Neutrophil (primary cell): Measurements from ENCODE around the gene AHCYL1.
A peak's percentile ranks its signal among the peaks of the same experiment; 100 is the strongest.

ENCODE experiments used
- H3K27ac ChIP-seq: fragments of 200-600 bp; sonication (generic); 2 replicates; pipeline ENCODE4 v1.5.1; 2016; ENCODE audit warnings: mild to moderate bottlenecking, moderate library complexity
- H3K27me3 ChIP-seq: fragments of 200-600 bp; sonication (generic); 2 replicates; pipeline ENCODE4 v1.6.0; 2016; ENCODE audit warnings: mild to moderate bottlenecking
- H3K36me3 ChIP-seq: fragments of 200-600 bp; sonication (generic); 2 replicates; pipeline ENCODE4 v1.5.1; 2017
- H3K4me1 ChIP-seq, 2 experiments: fragments of 200-600 bp in 1 of 2; sonication (generic) in 1 of 2; 1 replicate in 1 of 2; 2 replicates in 1 of 2; pipeline versions ENCODE4 v1.5.1 to v1.6.1; 2013 to 2016; ENCODE audit warnings: low read depth in 1 of 2, low read length in 1 of 2, mild to moderate bottlenecking in 1 of 2, moderate library complexity in 1 of 2; ENCODE audit not compliant: control insufficient read depth in 1 of 2, insufficient read depth in 1 of 2
- H3K4me3 ChIP-seq, 2 experiments: fragments of 200-600 bp in 1 of 2; sonication (generic) in 1 of 2; 1 replicate in 1 of 2; 2 replicates in 1 of 2; pipeline ENCODE4 v1.5.1; 2013 to 2016; ENCODE audit warnings: low read depth in 1 of 2, low read length in 1 of 2, mild to moderate bottlenecking in 1 of 2, moderate library complexity in 1 of 2
- H3K9me3 ChIP-seq: fragments of 200-600 bp; sonication (generic); 2 replicates; pipeline ENCODE4 v1.5.1; 2016
- CTCF ChIP-seq: fragments of 200-600 bp; sonication (generic); IDR thresholded peaks from 2 replicates; pipeline ENCODE4 v1.5.1; 2016; ENCODE audit warnings: antibody characterized with exemption

AHCYL1 gene

GRCh38 chr1:109979489-109980091 lies 5.0 kb upstream of the AHCYL1 start:
- H3K27me3 ChIP-seq = no peaks in the 10 kb centered on the region
- H3K4me3 ChIP-seq = no peak overlapping the region
- H3K9me3 ChIP-seq = no peaks in the 10 kb centered on the region
- no peak for TF ChIP-seq CTCF
- no peak overlapping the region for H3K27ac ChIP-seq
- H3K4me1 ChIP-seq = peaks cover 5 to 8% of the 10 kb centered on the region in 2 experiments
- no peaks in the 10 kb centered on the region for H3K36me3 ChIP-seq

DNA sequence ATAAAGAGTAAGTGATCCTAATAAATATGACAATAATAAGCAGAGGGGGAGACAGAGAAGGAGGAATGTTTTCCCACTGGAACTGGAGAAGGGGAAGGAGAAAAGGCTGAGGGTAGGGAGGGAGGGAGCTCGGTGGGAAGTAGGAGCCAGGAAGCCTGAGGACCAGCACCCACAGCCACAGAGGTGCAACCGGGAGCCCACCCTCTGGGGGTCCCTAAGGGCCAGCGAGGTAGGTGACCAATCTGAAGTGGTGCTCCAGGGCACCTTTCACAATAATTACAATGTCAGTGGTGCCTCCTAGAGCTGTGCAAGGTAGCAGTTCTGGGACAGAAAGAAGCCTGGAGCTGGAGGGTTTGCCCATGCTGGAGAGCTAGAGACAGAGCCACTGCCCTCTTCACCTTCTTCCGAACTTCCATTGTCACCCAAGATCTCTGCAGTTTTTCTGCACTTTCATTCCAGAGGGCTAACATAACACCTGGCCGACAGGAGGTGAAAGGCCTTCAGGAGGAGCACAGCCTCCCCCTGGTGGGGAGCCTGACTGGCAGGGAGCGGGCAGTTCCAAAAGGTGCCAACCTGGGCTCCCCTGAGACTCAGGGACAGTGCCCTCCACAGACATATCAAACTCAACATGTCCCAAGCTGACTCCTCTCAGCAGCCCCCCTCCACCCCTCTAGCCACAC lies 4.1 kb upstream of the AHCYL1 start:
- peaks cover 9 to 13% of the 10 kb centered on the region in 2 experiments for H3K4me1 ChIP-seq
- H3K27ac ChIP-seq = no peak overlapping the region
- H3K27me3 ChIP-seq = no peaks in the 10 kb centered on the region
- H3K4me3 ChIP-seq = no peak overlapping the region
- no peaks in the 10 kb centered on the region for H3K9me3 ChIP-seq
- no peak for TF ChIP-seq CTCF
- H3K36me3 ChIP-seq = no peaks in the 10 kb centered on the region

DNA sequence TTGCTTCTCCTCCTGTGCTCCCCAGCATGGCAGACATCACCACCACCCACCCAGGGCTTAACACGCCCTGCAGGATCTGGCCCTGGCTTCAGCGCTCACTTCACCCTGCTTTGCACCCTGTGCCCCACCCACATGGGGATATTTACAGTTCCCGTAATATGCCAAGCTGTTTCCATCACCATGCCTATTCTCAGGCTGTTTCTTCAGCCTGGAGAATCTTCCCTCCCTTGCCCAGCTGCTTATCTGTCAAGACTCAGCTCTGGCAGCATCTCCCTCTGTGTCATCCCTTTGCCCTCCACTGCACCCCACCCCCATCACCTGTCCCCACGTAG lies 3.6 kb upstream of the AHCYL1 start:
- no peak for TF ChIP-seq CTCF
- Histone ChIP-seq H3K27me3 (no peaks in the 10 kb centered on the region), H3K4me1 (peaks cover 14 to 18% of the 10 kb centered on the region in 2 experiments), H3K36me3 (no peaks in the 10 kb centered on the region), H3K9me3 (no peaks in the 10 kb centered on the region), H3K4me3 (no peak overlapping the region), H3K27ac (no peak overlapping the region)

GRCh38 chr1:109983380-109984189 lies 980 bp upstream of the AHCYL1 start:
- Histone ChIP-seq H3K36me3 (no peaks in the 10 kb centered on the region), H3K4me3 (no peak overlapping the region), H3K9me3 (no peaks in the 10 kb centered on the region), H3K27ac (peak overlapping the region; percentile 96), H3K27me3 (no peaks in the 10 kb centered on the region), H3K4me1 (peaks cover 23 to 24% of the 10 kb centered on the region in 2 experiments)
- TF ChIP-seq CTCF = no peak

GRCh38 chr1:109984190-109984455 lies 442 bp upstream of the AHCYL1 start:
- H3K27ac ChIP-seq = peak overlapping the region; percentile 96
- H3K9me3 ChIP-seq = no peaks in the 10 kb centered on the region
- TF ChIP-seq CTCF = no peak
- no peaks in the 10 kb centered on the region for H3K27me3 ChIP-seq
- peak overlapping the region in 1 of 2 experiments; percentile 79 for H3K4me3 ChIP-seq
- H3K4me1 ChIP-seq = peaks cover 23 to 24% of the 10 kb centered on the region in 2 experiments
- no peaks in the 10 kb centered on the region for H3K36me3 ChIP-seq
